Lower lobe of right lung (tissue), 2 donors: Measurements from ENCODE around the gene GTF2F2. TPM values are rescaled to one million over a fixed set of nuclear protein-coding genes. Genes with fewer than 3 reads are reported as not detected.

Experiments
- ATAC-seq, 2 donors: fragments of 200-7000 bp; cut with Tn5 transposase; one replicate each; pipeline ENCODE4 v1.9.1; 2020 to 2022; ENCODE audit warnings: mild to moderate bottlenecking in 2 of 2, moderate library complexity in 2 of 2
- DNase-seq: peaks from one replicate; pipeline ENCODE4 v3.0.0-alpha.2; 2020
- H3K27ac ChIP-seq: fragments of 200-600 bp; one replicate; pipeline ENCODE4 v1.8.0; 2022
- H3K27me3 ChIP-seq: fragments of 200-600 bp; one replicate; pipeline ENCODE4 v1.8.0; 2022; ENCODE audit warnings: low read depth
- H3K36me3 ChIP-seq: fragments of 200-600 bp; one replicate; pipeline ENCODE4 v1.8.0; 2022; ENCODE audit warnings: mild to moderate bottlenecking
- H3K4me1 ChIP-seq: fragments of 200-600 bp; one replicate; pipeline ENCODE4 v1.8.0; 2022
- H3K4me3 ChIP-seq: fragments of 200-600 bp; one replicate; pipeline ENCODE4 v1.8.0; 2022; ENCODE audit warnings: mild to moderate bottlenecking
- H3K9me3 ChIP-seq: fragments of 200-600 bp; one replicate; pipeline ENCODE4 v1.8.0; 2022
- intact Hi-C: fragments of 100-400 bp; cut with DNase I; formaldehyde crosslinking; loops from one replicate; pipeline ENCODE4 v1.11.0; 2022
- total RNA-seq: library from RNA; stranded (reverse); fragmentation: NEBNext Ultra II Directional; extraction: Animal tissue kit (Norgen Biotek cat#: 25700); gene quantifications from one replicate; pipeline ENCODE4 v1.2.1, GENCODE V29; 2021
- TF ChIP-seq, protein P1 (sequence below): fragments of 200-600 bp; IDR thresholded peaks from one replicate; pipeline ENCODE4 v1.8.0; 2022; ENCODE audit warnings: antibody characterized with exemption, mild to moderate bottlenecking
- donor health status: DM: no; HTN: yes; CAD: no; lungs with severe emphysema.

GTF2F2 gene
- total RNA-seq, 1 donor from 2014 or later = 15.2 TPM

GRCh38 chr13:45331692-45332035, 211.4 kb downstream of the GTF2F2 start:
- H3K27me3 ChIP-seq = no peaks in the 10 kb centered on the region
- ATAC-seq = no peak
- H3K27ac ChIP-seq = no peak overlapping the region
- no peak overlapping the region for H3K4me3 ChIP-seq
- H3K9me3 ChIP-seq = no peaks in the 10 kb centered on the region
- peaks cover 34% of the 10 kb centered on the region for H3K36me3 ChIP-seq
- no peak for DNase-seq
- intact Hi-C loops = no loop called here
- TF ChIP-seq, protein P1, sequence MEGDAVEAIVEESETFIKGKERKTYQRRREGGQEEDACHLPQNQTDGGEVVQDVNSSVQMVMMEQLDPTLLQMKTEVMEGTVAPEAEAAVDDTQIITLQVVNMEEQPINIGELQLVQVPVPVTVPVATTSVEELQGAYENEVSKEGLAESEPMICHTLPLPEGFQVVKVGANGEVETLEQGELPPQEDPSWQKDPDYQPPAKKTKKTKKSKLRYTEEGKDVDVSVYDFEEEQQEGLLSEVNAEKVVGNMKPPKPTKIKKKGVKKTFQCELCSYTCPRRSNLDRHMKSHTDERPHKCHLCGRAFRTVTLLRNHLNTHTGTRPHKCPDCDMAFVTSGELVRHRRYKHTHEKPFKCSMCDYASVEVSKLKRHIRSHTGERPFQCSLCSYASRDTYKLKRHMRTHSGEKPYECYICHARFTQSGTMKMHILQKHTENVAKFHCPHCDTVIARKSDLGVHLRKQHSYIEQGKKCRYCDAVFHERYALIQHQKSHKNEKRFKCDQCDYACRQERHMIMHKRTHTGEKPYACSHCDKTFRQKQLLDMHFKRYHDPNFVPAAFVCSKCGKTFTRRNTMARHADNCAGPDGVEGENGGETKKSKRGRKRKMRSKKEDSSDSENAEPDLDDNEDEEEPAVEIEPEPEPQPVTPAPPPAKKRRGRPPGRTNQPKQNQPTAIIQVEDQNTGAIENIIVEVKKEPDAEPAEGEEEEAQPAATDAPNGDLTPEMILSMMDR = no peak
- peaks cover 86% of the 10 kb centered on the region for H3K4me1 ChIP-seq

GRCh38 chr13:45332036-45332830, 211.9 kb downstream of the GTF2F2 start:
- peaks cover 87% of the 10 kb centered on the region for H3K4me1 ChIP-seq
- DNase-seq (no peak), ATAC-seq (peak; percentile 18 to 31)
- no peaks in the 10 kb centered on the region for H3K9me3 ChIP-seq
- no peak overlapping the region for H3K4me3 ChIP-seq
- no peaks in the 10 kb centered on the region for H3K27me3 ChIP-seq
- TF ChIP-seq, protein P1 = no peak
- H3K27ac ChIP-seq = no peak overlapping the region
- intact Hi-C loops = no loop called here
- peaks cover 40% of the 10 kb centered on the region for H3K36me3 ChIP-seq

- H3K27me3 ChIP-seq = no peaks in the 10 kb centered on the region
- intact Hi-C loops = no loop called here
- no peak overlapping the region for H3K27ac ChIP-seq
- TF ChIP-seq, protein P1 = no peak
- H3K4me1 ChIP-seq = peaks cover 87% of the 10 kb centered on the region
- H3K4me3 ChIP-seq = no peak overlapping the region
- no peaks in the 10 kb centered on the region for H3K9me3 ChIP-seq
- ATAC-seq = no peak
- no peak for DNase-seq
- peaks cover 46% of the 10 kb centered on the region for H3K36me3 ChIP-seq
These were observed 212.5 kb downstream of the GTF2F2 start for GRCh38 chr13:45332831-45333219.

- no peak for DNase-seq
- Histone ChIP-seq H3K4me1 (peaks cover 89% of the 10 kb centered on the region), H3K27ac (no peak overlapping the region)
These were observed 213.1 kb downstream of the GTF2F2 start for GRCh38 chr13:45333251-45333976.

More at GRCh38 chr13:45333251-45333976, 213.1 kb downstream of the GTF2F2 start:
- no peaks in the 10 kb centered on the region for H3K27me3 ChIP-seq
- intact Hi-C loops = no loop called here
- no peaks in the 10 kb centered on the region for H3K9me3 ChIP-seq
- no peak overlapping the region for H3K4me3 ChIP-seq
- H3K36me3 ChIP-seq = peaks cover 52% of the 10 kb centered on the region
- TF ChIP-seq, protein P1 = no peak
- no peak for ATAC-seq

Other genes starting within 250 kb of the GTF2F2 start
- 3.8 TPM for gene NUFIP1, start 131.0 kb upstream of the GTF2F2 start, total RNA-seq
- gene GPALPP1, start 131.0 kb upstream of the GTF2F2 start, total RNA-seq = 23.6 TPM
- not detected for gene KCTD4, start 80.5 kb downstream of the GTF2F2 start, total RNA-seq
- gene TPT1, start 220.7 kb downstream of the GTF2F2 start, total RNA-seq = 5,010 TPM